ENCODE data around the gene DOP1A.

DOP1A gene

DNA sequence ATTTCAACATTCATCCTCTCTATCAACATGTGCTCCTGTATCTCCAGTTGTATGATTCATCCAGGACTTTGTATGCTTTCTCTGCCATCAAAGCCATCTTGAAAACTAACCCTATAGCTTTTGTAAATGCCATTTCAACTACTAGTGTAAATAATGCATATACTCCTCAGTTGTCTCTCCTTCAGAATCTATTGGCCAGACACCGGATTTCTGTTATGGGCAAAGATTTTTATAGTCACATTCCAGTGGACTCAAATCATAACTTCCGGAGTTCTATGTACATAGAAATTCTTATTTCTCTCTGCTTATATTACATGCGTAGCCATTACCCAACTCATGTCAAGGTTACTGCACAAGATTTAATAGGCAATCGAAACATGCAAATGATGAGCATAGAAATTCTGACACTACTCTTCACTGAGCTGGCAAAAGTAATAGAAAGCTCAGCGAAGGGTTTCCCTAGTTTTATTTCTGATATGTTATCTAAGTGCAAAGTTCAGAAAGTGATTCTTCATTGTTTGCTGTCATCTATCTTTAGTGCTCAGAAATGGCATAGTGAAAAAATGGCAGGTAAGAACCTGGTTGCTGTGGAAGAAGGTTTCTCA is 70.7 kb downstream of the DOP1A start:
- TF ChIP-seq, protein P1, sequence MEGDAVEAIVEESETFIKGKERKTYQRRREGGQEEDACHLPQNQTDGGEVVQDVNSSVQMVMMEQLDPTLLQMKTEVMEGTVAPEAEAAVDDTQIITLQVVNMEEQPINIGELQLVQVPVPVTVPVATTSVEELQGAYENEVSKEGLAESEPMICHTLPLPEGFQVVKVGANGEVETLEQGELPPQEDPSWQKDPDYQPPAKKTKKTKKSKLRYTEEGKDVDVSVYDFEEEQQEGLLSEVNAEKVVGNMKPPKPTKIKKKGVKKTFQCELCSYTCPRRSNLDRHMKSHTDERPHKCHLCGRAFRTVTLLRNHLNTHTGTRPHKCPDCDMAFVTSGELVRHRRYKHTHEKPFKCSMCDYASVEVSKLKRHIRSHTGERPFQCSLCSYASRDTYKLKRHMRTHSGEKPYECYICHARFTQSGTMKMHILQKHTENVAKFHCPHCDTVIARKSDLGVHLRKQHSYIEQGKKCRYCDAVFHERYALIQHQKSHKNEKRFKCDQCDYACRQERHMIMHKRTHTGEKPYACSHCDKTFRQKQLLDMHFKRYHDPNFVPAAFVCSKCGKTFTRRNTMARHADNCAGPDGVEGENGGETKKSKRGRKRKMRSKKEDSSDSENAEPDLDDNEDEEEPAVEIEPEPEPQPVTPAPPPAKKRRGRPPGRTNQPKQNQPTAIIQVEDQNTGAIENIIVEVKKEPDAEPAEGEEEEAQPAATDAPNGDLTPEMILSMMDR (IDR thresholded peaks at IDR 0.05; ENCODE audit: control insufficient read depth, insufficient read depth, low read depth, low read length, missing control alignments), result no peak
- H3K4me3 ChIP-seq (ENCODE audit: control insufficient read depth, low read depth, low read length), result no peak overlapping the region
- no peak for DNase-seq (ENCODE audit: low read depth)

DNA sequence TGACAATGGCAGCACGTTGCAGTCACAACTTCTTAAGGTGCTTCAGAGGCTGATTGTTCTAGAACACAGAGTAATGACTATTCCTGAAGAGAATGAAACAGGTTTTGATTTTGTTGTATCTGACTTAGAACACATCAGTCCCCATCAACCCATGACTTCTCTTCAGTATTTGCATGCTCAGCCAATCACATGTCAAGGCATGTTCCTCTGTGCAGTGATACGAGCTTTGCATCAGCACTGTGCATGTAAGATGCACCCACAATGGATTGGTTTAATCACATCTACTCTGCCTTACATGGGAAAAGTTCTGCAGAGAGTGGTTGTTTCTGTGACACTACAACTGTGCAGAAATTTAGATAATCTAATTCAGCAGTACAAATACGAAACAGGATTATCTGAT is 71.3 kb downstream of the DOP1A start:
- TF ChIP-seq, protein P1 (IDR thresholded peaks at IDR 0.05; ENCODE audit: control insufficient read depth, insufficient read depth, low read depth, low read length, missing control alignments), result no peak
- DNase-seq (ENCODE audit: low read depth), result no peak
- no peak overlapping the region for H3K4me3 ChIP-seq (ENCODE audit: control insufficient read depth, low read depth, low read length)

DNA sequence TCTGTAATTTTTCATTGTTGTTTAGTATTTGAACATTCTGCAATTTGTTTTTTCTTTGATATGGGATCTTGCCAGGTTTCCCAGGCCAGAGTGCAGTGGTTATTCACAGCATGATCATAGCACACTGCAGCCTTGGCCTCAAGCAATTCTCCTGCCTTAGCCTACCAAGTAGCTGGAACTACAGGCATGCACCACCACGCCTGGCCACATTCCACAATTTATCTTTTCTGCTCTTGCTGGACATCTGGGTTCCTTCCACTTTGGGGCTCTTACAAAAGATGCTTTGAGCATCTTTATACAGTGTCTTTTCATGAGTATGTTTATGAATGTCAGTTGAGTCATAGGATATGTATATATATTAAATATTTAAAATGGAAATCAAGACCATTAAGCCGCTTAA is 83.6 kb downstream of the DOP1A start:
- no peak for DNase-seq (ENCODE audit: low read depth)
- H3K4me3 ChIP-seq (ENCODE audit: control insufficient read depth, low read depth, low read length), result no peak overlapping the region
- TF ChIP-seq, protein P1 (IDR thresholded peaks at IDR 0.05; ENCODE audit: control insufficient read depth, insufficient read depth, low read depth, low read length, missing control alignments), result no peak

DNA sequence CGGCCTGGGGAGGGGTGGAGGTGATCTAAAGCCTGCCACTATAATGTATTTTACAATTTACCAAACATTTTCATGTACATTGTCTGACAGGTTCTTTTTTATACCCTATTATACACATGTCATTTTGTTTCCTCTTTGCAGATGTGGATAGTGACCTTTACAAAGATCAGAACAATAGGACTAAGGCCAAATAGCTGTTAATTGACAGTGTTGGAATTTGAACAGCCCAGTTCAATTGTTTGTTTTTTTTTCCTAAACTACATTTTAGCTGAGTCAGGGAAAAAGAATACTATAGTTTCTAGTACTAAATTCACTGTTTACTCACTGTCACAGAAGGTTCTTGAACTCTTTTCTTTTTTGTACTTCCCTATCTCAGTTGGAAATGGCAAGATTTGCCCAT is 85.4 kb downstream of the DOP1A start:
- TF ChIP-seq, protein P1 (IDR thresholded peaks at IDR 0.05; ENCODE audit: control insufficient read depth, insufficient read depth, low read depth, low read length, missing control alignments), result no peak
- H3K4me3 ChIP-seq (ENCODE audit: control insufficient read depth, low read depth, low read length), result no peak overlapping the region
- no peak for DNase-seq (ENCODE audit: low read depth)

DNA sequence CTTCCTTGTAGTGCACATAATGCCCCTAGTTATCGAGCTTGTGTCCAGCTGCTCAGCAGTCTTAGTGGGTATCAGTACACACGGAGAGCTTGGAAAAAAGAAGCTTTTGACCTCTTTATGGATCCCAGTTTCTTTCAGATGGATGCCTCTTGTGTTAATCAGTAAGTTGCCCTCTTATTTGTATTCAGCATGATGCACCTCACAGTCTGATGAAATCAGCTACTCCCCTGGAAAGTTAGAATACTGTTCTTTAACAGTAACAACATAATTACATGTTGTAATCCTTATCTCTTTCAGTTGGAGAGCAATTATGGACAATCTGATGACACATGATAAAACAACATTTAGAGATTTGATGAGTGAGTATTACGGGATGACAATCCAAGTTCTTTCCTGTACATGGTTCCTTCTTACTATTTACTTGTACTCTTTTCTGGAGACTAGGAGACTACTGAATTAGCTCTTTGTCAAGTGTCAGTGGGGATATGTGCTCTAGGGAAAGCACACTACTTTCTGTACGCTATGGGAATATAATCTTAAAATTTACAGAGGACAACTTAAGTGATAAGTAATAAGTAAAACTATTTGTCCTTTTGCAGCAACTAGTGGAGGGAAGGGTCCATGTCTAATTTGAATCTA is 86.5 kb downstream of the DOP1A start:
- TF ChIP-seq, protein P1 (IDR thresholded peaks at IDR 0.05; ENCODE audit: control insufficient read depth, insufficient read depth, low read depth, low read length, missing control alignments), result no peak
- no peak overlapping the region for H3K4me3 ChIP-seq (ENCODE audit: control insufficient read depth, low read depth, low read length)
- DNase-seq (ENCODE audit: low read depth), result peak; percentile 17

DNA sequence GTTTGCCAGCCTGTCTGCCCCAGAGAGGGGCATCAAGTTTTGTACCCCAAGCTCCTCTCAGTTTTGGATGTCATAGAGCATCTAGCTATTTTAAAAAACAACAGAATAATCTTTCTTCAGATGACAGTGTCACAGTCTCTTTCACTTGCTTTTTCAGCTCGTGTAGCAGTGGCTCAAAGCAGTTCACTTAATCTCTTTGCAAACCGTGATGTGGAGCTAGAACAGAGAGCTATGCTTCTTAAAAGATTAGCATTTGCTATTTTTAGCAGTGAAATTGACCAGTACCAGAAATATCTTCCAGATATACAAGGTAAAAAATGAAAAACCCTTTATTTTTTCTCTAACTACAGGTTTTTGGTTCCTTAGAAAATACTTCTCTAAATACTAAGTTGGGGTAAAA is 88.3 kb downstream of the DOP1A start:
- TF ChIP-seq, protein P1 (IDR thresholded peaks at IDR 0.05; ENCODE audit: control insufficient read depth, insufficient read depth, low read depth, low read length, missing control alignments), result no peak
- no peak overlapping the region for H3K4me3 ChIP-seq (ENCODE audit: control insufficient read depth, low read depth, low read length)
- DNase-seq (ENCODE audit: low read depth), result no peak

Data from AG09309 (cell line).